Progenitor cell of endocrine pancreas (in vitro differentiated cells): ENCODE measurements around the gene LTA. TPM values are rescaled to one million over a fixed set of nuclear protein-coding genes. Genes with fewer than 3 reads are reported as not detected.

Source experiments
- DNase-seq: peaks from one replicate; pipeline ENCODE4 v3.0.0; 2021; ENCODE audit warnings: low spot score; ENCODE audit not compliant: unreplicated experiment
- H3K27ac Mint-ChIP-seq: 2 replicates; pipeline ENCODE4 v1.8.0; 2021; ENCODE audit warnings: mild to moderate bottlenecking, moderate library complexity, mixed read lengths
- H3K27me3 Mint-ChIP-seq: 2 replicates; pipeline ENCODE4 v1.8.0; 2021; ENCODE audit warnings: mixed read lengths
- H3K36me3 Mint-ChIP-seq: 2 replicates; pipeline ENCODE4 v1.8.0; 2022; ENCODE audit warnings: mixed read lengths; ENCODE audit not compliant: insufficient read depth
- H3K4me1 Mint-ChIP-seq: 2 replicates; pipeline ENCODE4 v1.8.0; 2021; ENCODE audit warnings: low read depth, mixed read lengths
- H3K4me3 Mint-ChIP-seq: 2 replicates; pipeline ENCODE4 v1.8.0; 2021; ENCODE audit warnings: low read depth, mild to moderate bottlenecking, moderate library complexity, mixed read lengths
- H3K9me3 Mint-ChIP-seq: 2 replicates; pipeline ENCODE4 v1.8.0; 2021; ENCODE audit warnings: low read depth, mixed read lengths
- CTCF ChIP-seq: fragments of 200-600 bp; sonication (generic); IDR thresholded peaks from one replicate; pipeline ENCODE4 v1.5.0; 2021; ENCODE audit warnings: antibody characterized with exemption, mild to moderate bottlenecking; ENCODE audit not compliant: unreplicated experiment
- total RNA-seq: library from RNA; stranded (reverse); gene quantifications from 2 replicates; pipeline ENCODE4 v1.2.1, GENCODE V29; 2021

The LTA gene
- total RNA-seq, 1 donor from 2014 or later = not detected

GRCh38 chr6:31579546-31580437 is 7.7 kb downstream of the LTA start:
- Mint-ChIP-seq H3K4me3 (no peak overlapping the region), H3K27ac (no peak overlapping the region), H3K36me3 (no peaks in the 10 kb centered on the region), H3K27me3 (peaks cover 52% of the 10 kb centered on the region), H3K4me1 (peaks cover 11% of the 10 kb centered on the region), H3K9me3 (no peaks in the 10 kb centered on the region)
- no peak for TF ChIP-seq CTCF
- no peak for DNase-seq

- no peak overlapping the region for H3K27ac Mint-ChIP-seq
- no peak for TF ChIP-seq CTCF
- H3K27me3 Mint-ChIP-seq = peaks cover 51% of the 10 kb centered on the region
- no peak for DNase-seq
- H3K9me3 Mint-ChIP-seq = no peaks in the 10 kb centered on the region
- peaks cover 11% of the 10 kb centered on the region for H3K4me1 Mint-ChIP-seq
- peak overlapping the region; percentile 92 for H3K4me3 Mint-ChIP-seq
- H3K36me3 Mint-ChIP-seq = no peaks in the 10 kb centered on the region
Measured at GRCh38 chr6:31580438-31580740, 8.3 kb downstream of the LTA start.

- Mint-ChIP-seq H3K4me1 (peaks cover 11% of the 10 kb centered on the region), H3K27me3 (peaks cover 49% of the 10 kb centered on the region), H3K36me3 (no peaks in the 10 kb centered on the region), H3K27ac (peak overlapping the region; percentile 92), H3K9me3 (no peaks in the 10 kb centered on the region), H3K4me3 (peak overlapping the region; percentile 92)
- TF ChIP-seq CTCF = peak; percentile 100
- DNase-seq = peak; percentile 89
Measured at GRCh38 chr6:31580807-31581433, 8.8 kb downstream of the LTA start.

GRCh38 chr6:31581434-31582229 is 9.5 kb downstream of the LTA start:
- peaks cover 43% of the 10 kb centered on the region for H3K27me3 Mint-ChIP-seq
- no peaks in the 10 kb centered on the region for H3K9me3 Mint-ChIP-seq
- peak overlapping the region; percentile 92 for H3K27ac Mint-ChIP-seq
- peak overlapping the region; percentile 92 for H3K4me3 Mint-ChIP-seq
- DNase-seq = no peak
- H3K36me3 Mint-ChIP-seq = no peaks in the 10 kb centered on the region
- peaks cover 11% of the 10 kb centered on the region for H3K4me1 Mint-ChIP-seq
- TF ChIP-seq CTCF = no peak

- no peak for DNase-seq
- Mint-ChIP-seq H3K36me3 (no peaks in the 10 kb centered on the region), H3K4me1 (peaks cover 11% of the 10 kb centered on the region), H3K27me3 (peaks cover 45% of the 10 kb centered on the region), H3K4me3 (peak within 1 kb of the TSS; percentile 92), H3K27ac (peak within 1 kb of the TSS; percentile 92), H3K9me3 (no peaks in the 10 kb centered on the region)
- no peak for TF ChIP-seq CTCF
Measured at GRCh38 chr6:31582230-31582643, 10.1 kb downstream of the LTA start, which contains the start of gene LTB. LTB (minus strand) TSS chr6:31582424; CDS start chr6:31582417, 7 bp downstream.
